SKM-1 treated with dmso at 0.1 percent for 144 hours (cell line): ENCODE measurements around the gene KCNMA1.

Experiments
- DNase-seq: peaks from one replicate; lab custom pipeline; 2025; ENCODE audit not compliant: unreplicated experiment; lab: John Stamatoyannopoulos, UW

Gene KCNMA1

DNA sequence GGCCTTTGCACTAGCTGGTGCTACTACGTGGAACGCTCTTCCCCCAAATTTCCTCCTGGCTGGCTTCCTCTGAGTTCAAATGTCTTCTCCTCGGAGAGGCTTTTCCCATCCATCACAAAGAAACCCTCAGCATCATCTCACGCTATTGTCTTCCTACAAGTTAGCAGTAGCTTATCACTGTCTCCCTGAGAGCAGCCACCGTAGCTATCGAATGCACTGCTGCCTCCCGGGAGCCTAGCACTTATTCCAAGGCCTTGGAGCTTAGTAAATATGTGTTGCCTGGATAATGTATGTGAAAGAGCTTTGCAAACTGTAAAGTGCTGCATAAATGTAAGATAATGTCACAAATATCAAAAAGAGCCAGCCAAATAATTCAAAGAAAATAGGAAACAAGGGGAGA is 124.4 kb downstream of the KCNMA1 start:
- no peak for DNase-seq

DNA sequence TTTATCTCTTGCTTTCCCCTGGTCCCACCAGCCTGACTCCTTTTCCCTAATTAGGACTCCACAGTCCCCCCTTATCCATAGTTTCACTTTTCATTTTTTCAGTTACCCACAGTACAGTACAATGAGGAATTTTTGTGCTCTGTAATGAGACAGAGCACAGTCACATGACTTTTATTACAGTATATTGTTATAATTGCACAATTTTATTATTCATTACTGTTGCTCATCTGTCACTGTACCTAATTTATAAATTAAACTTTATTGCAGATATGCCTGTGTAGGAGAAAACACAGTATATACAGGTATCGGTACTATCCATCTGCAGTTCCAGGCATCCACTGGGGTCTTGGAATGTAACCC is 125.4 kb downstream of the KCNMA1 start:
- no peak for DNase-seq

DNA sequence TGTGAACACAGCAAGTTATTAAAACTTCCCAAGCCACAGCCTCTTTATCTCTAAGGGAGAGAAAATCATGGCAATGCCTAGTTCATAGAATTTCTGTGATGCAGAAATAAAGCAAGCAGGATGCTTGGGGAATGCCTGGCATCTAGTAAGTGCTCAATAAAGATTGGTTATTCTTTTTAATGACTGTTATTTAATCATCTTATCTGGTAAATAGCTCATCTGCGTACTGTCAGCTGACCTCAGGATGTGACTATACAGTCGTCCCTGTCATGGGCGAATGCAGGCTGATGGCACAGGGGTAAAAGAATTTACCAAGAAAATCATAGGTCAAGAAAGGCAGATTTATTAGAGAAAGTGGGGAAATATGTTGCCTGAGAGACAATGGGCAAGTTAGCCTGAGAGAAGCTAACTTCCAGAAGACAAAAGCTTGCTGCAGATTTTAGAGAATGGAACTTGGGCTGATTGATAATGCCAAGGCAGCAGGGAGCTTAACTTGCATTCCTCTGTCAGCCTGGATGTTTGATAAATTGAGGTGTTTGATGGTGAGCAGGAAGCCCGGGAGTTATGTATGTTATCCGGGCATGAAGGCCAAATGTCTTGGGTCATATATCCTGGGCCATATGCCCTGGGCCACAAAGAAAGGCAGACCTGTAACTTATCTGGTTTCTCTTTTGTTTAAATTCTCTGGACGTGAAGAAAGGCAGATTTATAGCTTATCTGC is 126.0 kb downstream of the KCNMA1 start:
- no peak for DNase-seq

DNA sequence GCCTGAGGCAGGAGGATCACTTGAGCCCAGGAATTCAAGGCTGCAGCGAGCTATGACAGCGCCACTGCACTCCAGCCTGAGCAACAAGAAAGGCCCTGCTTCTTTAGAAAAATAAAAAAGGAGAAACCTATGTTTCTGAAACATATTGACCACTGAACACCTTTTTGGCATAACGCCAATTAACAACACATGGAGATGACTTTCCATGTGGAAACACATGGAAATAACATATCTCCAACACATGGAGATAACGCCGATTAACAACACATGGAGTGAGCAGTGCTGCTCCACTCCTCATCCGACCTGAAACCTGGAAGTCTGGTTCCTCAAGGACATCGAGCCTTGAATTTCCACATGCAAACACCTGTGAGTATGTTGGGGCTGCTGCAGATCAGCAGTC is 126.9 kb downstream of the KCNMA1 start:
- no peak for DNase-seq

DNA sequence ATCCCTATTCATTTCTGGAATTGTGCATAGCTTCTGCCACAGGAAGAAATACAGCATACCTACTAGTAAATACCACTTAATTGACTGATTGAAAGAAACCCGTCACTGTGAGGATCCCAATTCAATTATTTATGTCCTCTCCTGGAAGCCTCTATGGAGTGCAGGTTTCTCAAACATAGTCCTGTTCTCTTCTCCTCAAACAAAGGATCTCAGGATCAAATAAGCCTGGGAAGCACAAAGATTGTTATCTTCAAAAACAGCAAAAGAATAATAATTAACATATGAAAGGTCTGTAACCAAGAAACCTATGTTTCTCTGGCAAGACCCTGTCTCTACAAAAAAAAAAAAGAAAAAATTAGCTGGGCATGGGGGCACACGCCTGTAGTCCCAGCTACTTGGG is 127.3 kb downstream of the KCNMA1 start:
- no peak for DNase-seq

DNA sequence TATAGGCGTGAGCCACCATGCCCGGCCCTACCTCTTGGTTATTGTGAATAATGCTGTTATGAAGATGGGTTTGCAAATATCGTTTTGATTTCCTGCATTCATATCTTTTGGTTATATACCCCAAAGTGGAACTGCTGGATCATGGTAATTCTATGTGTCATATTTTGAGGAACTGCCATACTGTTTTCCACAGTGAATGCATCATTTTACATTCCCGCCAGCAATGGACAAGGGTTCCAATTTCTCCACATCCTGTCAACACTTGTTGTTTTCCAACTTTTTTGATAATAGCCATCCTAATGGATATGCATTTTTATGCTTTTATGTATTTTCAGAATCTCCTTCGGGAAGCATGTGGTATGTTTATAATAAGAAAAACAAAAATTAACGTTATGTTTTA is 128.2 kb downstream of the KCNMA1 start:
- DNase-seq, result no peak

DNA sequence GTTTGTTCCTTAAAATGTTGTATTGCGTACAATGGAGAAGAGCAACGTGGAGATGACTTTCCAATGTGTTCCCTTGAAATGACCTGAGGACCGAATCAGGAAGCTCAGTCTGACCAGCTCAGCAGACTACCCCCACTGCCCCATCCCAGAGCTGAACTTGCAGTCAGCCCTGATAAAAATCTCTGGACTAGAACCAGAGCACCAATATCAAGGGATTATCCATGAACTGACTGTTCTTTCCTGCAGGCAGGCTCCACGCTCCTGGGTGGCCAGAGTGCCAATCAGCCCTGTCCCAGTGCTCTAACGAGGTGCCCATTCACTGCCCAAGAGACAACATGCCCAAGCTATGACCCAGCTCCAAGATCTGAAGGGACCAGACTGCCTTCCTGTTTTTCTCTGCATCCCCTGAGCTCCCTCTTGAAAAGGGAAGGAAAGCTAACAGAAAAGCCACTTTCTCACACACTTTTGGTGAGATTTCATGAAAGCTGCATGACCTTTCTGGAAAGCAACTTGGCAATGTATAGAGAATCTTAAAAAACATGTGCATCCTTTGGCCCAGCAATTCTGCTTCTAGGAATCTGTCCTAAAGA is 130.2 kb downstream of the KCNMA1 start:
- no peak for DNase-seq

DNA sequence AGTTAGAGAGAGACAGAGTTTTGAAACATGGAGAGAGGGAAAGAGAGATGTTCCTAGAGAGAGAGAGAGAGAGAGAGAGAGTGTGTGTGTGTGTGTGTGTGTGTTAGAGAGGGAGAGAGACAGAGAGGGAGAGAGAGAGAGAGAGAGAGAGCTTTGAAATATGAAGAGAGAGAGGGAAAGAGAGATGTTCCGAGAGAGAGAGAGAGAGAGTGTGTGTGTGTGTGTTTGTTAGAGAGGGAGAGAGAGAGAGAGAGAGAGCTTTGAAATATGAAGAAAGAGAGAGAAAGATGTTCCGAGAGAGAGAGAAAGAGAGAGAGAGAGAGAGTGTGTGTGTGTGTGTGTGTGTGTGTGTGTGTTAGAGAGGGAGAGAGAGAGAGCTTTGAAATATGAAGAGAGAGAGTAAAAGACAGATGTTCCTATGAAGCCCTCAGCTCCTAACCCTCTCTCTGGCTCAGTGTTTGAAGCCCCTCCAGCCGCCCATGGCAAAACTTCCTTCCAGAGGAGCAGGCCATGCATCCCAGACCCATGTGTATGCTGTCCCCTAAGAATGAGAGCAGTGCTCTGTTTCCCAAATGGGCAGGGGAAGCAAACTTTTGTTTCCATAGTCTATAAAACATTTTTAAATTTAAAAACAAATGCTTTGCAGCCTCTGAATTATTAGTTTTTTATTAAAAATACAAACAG is 130.9 kb downstream of the KCNMA1 start:
- DNase-seq, result no peak

DNA sequence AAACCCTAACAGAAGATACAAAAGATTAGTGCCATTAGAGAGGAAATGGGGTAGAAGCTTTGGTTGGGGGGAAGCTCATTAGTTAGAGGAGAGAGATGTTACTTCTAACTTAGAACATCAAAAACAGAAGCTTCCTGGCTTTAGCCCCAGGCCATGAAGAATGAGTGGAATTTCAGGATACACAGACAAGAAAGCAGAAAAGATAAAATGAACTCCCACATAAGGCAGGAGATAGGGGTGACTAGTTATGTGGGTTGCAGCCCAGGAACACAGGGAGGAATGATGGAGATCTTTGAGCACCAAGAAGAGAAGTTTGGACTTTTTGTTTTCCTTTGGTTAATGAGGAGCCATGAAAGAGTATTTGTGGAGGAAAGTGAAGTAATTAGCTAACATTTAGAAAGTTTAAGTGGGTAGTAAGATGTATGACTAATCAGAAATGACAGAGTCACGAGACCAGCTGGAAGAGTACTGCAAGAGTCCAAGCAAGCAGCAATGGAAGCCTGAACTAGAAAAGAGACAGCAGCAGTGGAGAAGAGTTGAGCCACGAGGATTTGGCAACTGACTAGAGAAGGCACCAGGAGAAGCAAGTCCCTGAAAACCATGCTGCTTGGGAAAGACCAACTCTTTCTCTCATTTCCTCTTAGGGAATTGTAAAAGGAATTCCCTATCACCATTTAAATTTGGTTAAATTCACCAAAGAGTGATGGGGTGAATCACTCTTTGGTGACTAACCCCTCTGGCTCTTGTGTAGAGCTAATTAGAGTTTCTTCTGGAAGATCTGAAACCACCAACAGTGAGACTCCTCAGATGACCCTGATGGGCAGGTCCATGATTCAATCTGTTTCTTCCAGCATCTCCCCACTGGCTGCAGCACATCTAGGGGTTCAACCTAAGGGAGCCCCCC is 131.9 kb downstream of the KCNMA1 start:
- DNase-seq, result no peak

DNA sequence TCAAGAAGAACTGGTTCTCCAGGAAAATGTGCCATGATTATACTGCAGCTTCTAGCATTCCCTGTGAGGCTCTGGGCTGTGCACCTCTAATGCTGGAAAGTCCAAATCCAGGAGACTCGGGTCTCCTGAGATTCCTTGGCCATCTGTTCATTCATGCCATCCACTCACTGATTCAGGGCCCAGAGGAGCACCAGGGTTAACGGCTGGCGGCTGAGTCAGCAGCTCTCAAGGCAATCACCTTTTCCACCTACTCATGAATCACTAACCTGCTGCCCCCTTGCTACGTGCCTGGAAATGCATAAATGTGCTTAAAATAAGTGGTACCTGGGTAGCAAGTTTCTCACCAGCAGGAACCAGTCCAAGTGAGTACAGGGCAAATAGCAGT is 132.7 kb downstream of the KCNMA1 start:
- DNase-seq, result no peak

DNA sequence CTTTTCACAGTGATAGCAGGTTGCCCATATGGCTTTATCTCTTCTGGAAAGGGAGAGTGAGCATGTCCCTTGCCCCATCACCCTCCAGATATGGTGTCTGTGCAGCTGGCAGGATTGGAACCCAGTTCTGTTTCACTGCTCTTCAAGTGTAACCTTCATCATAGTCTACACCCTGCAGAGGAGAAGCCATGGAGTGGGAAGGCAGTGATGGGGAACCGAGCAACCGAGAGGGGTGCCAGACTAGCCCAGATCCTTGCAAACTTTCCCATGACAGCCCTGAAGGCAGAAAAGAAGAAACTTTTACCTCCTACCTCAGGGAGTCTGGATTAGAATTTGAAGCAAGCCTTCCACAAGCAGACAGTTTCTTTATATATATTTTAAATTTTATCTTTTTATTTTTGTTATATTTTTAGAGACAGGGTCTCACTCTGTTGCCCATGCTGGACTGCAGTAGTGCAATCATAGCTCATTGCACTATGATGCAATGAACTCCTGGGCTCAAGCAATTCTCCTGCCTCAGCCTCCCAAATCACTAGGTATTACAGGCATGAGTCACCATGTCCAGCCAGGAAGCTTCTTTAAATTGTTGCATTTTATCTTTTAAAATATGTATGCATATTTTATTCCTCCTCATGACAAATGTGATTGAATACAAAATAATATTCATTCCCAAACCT is 133.3 kb downstream of the KCNMA1 start:
- DNase-seq, result no peak

DNA sequence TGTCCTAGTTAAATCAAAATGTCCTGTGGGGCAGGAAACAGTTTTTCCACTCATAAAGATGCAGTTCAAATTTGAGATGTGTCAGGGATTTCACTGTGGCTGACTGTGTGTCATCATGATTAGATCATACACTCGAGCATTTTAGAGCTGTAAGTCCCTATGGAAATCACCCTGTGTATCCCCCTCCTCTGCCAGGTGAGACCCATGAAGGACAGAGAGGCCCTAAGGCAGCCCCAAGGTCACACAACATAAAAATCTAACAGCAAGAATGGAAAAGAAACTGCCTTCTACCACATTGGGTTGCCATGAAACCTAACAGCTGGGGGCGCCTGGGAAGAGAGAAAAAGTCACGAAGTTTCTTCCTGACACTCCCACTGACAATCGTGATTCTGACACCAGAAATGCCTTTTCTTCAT is 135.8 kb downstream of the KCNMA1 start:
- no peak for DNase-seq

DNA sequence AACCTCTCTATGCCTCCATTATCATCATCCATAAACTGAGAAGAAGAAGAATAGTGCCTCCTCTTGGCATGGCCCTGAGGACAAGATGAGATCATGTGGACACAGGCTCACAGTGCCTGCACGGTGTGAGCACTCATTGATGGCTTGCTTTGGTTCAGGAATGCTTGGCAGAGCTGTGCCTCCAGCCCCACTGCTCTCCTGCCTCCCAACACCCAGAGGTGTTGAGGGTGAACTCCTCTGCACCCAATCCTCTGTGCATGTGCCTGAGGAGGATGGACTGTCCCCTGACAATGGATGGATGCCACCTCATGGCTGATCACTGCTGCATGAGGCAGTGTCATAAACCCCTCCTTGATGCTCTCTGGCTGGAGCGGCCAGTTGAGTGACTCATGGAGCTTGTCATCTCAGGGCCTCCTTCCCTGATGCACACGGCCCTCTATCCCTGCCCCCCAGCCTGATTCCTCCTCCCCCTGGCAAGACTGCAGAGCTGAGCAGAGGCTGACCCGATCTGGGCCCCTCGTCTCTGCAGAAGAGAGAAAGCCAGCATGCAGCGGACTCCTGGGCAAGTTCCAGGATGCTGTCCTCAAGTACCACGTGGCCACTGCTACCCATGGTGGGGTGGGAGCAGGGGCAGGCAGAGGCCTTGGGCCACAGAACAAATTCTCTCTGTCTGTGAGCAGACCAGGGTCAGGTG is 136.3 kb downstream of the KCNMA1 start:
- DNase-seq, result no peak

DNA sequence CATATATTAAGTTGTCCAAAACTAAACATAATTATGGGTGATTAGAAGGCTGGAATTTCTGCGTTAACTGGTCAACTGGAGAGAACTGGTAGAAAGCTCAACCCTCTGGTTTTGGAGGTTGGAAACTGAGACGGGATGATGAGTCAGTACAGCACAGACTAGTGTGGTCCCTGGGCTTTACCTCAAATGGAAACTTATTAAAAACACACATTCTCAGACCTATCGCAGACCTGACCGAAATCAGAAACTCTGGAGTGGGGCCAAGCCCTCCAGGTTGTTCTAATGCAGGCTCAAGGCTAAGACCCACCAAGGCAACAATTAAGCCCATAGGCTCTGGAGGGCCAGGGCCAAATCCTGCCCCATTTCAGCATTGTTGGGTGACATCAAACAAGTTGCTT is 136.9 kb downstream of the KCNMA1 start:
- no peak for DNase-seq

DNA sequence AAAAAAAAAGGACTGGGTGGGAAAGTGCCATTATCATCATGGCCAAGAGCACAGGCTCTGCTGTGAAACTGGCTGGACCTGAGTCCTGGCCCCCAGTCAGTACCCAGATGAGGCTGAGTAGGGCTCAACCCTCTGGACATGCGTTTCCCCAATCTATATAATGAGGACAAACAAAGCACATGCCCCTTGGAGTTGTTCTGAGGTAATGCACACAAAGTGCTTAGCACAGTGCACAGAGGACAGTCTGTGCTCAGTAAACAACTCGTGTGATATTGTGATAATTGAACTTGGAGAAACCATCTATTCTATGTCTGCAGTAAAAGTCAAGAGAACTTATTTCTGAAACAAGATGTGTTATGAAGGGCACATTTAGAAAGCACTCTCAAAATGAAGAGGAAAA is 138.8 kb downstream of the KCNMA1 start:
- no peak for DNase-seq

DNA sequence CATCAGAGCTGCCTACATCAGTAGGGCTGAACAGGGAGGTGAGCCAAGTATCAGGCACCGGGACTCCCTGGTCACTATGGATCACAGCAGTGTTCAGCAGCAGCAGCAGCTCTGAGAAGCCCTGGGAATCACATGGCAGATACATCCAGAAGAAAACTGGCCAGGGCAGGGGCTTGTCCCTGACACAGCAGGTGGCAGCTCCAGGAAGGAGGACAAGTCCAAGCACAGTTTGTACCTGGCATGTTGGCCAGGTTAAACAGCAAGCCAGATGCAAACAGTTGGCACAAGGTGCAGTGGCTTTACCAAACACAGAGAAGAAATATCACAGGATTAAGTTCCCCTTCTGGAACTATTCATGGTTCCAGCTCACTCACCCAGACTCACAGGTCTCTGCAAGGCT is 139.4 kb downstream of the KCNMA1 start:
- DNase-seq, result no peak

DNA sequence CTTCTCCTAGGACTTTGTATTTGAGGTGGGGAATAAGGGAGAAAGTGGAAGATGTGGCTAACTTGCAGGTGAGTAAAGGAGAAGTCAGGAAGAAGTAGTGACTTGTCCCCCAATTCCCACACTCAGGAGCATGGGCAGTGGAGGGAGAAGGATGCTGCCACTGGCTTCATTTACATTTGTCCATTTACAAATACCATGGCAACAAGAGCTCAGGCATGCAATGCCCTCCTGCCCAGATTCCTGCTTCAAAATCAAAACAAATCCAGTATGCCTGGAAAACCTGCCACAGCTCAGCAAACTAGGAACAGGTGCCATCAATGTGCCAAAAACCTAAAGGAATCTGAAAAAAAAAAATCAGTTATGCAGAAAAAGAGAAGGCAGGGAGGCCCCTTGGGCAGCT is 139.9 kb downstream of the KCNMA1 start:
- DNase-seq, result no peak

DNA sequence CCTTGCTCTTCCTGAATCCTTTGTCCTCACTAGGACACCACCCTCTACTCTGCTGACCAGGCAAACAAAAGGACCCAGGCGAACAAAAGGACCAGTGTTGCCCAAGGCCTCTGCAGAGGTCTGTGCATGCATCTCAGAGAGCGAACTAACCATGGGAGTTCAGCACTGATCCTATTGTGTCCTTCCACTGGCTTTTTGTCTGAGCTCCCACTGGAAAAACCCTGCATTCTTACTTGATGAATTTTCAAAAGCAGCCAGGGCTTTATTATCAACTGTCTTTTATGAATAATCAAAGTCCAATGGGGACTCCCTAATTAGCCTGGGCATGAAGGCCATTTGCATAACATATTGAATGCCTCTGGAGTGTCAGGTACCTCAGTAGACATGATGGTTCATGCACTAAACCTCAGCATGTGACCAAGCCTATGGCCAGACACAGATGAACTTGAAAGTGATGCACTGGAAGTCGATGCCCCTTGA is 140.6 kb downstream of the KCNMA1 start:
- no peak for DNase-seq

DNA sequence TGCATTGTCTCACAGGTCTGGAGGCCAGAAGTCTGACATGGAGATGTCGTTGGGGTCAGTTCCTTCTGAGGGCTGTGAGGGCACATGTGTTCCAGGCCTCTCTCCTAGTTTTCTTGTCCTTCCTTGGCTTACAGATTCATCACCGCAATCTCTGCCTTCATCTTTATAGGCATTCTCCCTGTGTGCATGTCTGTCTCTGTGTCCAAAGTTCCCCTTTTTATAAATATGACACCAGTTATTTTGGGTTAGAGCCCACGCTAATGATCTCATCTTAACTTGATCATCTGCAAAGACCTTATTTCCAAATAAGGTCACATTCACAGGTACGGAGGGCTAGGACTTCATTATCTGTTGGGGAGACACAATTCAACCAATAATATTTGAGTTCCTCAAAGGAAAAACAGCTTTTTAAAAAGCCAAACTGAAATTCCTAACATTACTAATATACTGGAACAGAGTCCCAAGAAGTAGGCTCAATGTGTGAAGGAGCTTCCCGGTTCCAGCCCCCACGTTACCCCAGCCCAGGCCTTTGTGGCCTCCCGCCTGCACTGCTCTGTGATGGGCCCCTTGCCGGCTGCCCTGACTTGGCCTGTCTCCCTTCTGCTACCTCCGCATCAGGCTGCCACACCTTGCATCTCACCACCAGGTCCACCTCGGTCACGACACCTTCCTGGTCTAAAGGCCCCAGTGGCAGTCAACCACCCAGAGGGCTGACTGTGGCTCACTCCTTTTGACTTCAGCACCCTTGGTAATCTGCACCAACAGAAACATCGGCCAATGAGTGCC is 142.7 kb downstream of the KCNMA1 start:
- no peak for DNase-seq

DNA sequence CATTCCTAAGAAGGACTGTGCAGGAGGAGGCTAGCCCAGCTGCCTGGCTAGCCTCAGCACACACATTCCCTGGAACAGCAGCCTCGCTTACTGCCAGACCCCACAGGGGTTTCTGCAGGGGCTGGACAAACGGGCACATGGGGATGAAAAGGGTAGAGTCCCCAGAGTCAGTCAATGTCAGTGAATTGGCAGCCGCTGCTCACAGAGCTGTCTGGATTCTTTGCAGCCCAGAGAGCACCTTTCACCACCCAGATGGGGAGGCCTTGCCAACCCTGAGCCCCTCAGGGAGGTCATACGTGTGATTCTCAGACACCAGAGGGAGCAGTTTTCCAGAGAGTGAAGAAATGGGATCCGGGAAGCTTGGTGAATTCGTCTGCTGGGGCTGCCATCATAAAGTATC is 143.3 kb downstream of the KCNMA1 start:
- DNase-seq, result no peak
